ENCODE data around the gene C1QTNF6. TPM values are rescaled to one million over a fixed set of nuclear protein-coding genes. Genes with fewer than 3 reads are reported as not detected.

The C1QTNF6 gene
- total RNA-seq, 2 experiments from 2014 or later, result 7.3 to 19.6 TPM

DNA sequence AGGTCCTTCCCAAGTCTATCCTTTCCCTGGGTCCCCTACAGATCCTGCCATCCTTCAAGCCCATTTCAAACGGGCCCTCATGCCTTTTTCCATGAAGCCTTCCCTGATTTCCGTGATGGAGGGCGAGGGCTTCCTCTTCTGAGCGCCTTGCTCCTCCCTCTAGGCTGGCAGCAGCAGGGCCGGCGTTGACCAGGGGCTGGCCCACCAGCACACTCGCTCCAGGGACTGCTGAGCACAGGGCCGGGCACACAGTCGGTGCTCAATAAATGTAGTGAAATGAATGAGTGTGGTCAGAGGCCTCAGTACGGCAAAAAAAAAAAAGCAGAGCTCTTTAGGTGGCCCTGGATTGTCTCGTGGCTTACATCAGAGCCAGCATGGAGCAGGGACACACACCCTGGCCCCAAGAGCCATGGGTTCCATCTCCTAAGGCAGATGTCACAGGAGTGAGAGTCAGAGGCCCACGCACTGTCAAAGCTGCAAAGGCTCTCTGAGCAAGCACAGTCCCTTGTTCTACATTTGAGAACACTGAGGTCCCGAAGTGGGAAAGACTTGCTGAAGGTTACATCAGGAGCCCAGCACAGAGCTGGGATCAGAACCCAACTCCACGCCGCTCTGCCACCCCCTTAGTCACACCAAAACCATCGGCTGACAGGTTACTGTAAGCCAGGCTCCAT, 41.4 kb downstream of the C1QTNF6 start:
- ChIA-PET CTCF (ENCODE audit: unreplicated experiment) (no interaction called here), POLR2A (no interaction called here)
- Histone ChIP-seq H3K4me1 (ENCODE audit: insufficient read depth, low read length, poor library complexity, severe bottlenecking) (no peaks in the 10 kb centered on the region), H3K4me2 (ENCODE audit: low read length) (no peak overlapping the region), H4K20me1 (ENCODE audit: insufficient read depth, low read length) (no peaks in the 10 kb centered on the region), H3K9me2 (ENCODE audit: insufficient read depth, low read length) (no peaks in the 10 kb centered on the region), H3K27ac (ENCODE audit: low read depth, low read length, poor library complexity, severe bottlenecking) (no peak overlapping the region), H3K9me3 (ENCODE audit: low read length) (no peaks in the 10 kb centered on the region; the same call in 1 of the 2 replicates), H3K4me3 (ENCODE audit: low read depth, low read length, poor library complexity, severe bottlenecking) (no peak overlapping the region), H3K36me3 (ENCODE audit: insufficient read depth, low read length) (no peaks in the 10 kb centered on the region), H2AFZ (ENCODE audit: low read length) (no peak overlapping the region), H3K79me2 (ENCODE audit: insufficient read depth, low read depth, low read length) (no peaks in the 10 kb centered on the region)
- intact Hi-C loops (cut with micrococcal nuclease; ENCODE audit: unreplicated experiment), result no loop called here
- no TSS peak for BruUV-seq (replicated peaks)
- DNase-seq (ENCODE audit: low spot score), result no peak
- no peak for TF ChIP-seq EZH2phosphoT487 (IDR thresholded peaks at IDR 0.05; ENCODE audit: borderline replicate concordance, low read depth, low read length)
- TF ChIP-seq CTCF (conservative IDR thresholded peaks at IDR 0.05; ENCODE audit: low read length), result no peak

GRCh38 chr22:37146051-37146385, 42.0 kb downstream of the C1QTNF6 start:
- Histone ChIP-seq H3K79me2 (ENCODE audit: insufficient read depth, low read depth, low read length) (no peaks in the 10 kb centered on the region), H3K36me3 (ENCODE audit: insufficient read depth, low read length) (no peaks in the 10 kb centered on the region), H2AFZ (ENCODE audit: low read length) (no peak overlapping the region), H3K9me2 (ENCODE audit: insufficient read depth, low read length) (no peaks in the 10 kb centered on the region), H3K4me2 (ENCODE audit: low read length) (no peak overlapping the region), H4K20me1 (ENCODE audit: insufficient read depth, low read length) (no peaks in the 10 kb centered on the region), H3K9me3 (ENCODE audit: low read length) (no peaks in the 10 kb centered on the region; the same call in 1 of the 2 replicates), H3K4me1 (ENCODE audit: insufficient read depth, low read length, poor library complexity, severe bottlenecking) (no peaks in the 10 kb centered on the region), H3K4me3 (ENCODE audit: low read depth, low read length, poor library complexity, severe bottlenecking) (no peak overlapping the region), H3K27ac (ENCODE audit: low read depth, low read length, poor library complexity, severe bottlenecking) (no peak overlapping the region)
- TF ChIP-seq EZH2phosphoT487 (IDR thresholded peaks at IDR 0.05; ENCODE audit: borderline replicate concordance, low read depth, low read length) (no peak), CTCF (conservative IDR thresholded peaks at IDR 0.05; ENCODE audit: low read length) (no peak)
- ChIA-PET POLR2A (no interaction called here), CTCF (ENCODE audit: unreplicated experiment) (no interaction called here)
- BruUV-seq (replicated peaks), result no TSS peak
- intact Hi-C loops (cut with micrococcal nuclease; ENCODE audit: unreplicated experiment), result no loop called here
- no peak for DNase-seq (ENCODE audit: low spot score)

DNA sequence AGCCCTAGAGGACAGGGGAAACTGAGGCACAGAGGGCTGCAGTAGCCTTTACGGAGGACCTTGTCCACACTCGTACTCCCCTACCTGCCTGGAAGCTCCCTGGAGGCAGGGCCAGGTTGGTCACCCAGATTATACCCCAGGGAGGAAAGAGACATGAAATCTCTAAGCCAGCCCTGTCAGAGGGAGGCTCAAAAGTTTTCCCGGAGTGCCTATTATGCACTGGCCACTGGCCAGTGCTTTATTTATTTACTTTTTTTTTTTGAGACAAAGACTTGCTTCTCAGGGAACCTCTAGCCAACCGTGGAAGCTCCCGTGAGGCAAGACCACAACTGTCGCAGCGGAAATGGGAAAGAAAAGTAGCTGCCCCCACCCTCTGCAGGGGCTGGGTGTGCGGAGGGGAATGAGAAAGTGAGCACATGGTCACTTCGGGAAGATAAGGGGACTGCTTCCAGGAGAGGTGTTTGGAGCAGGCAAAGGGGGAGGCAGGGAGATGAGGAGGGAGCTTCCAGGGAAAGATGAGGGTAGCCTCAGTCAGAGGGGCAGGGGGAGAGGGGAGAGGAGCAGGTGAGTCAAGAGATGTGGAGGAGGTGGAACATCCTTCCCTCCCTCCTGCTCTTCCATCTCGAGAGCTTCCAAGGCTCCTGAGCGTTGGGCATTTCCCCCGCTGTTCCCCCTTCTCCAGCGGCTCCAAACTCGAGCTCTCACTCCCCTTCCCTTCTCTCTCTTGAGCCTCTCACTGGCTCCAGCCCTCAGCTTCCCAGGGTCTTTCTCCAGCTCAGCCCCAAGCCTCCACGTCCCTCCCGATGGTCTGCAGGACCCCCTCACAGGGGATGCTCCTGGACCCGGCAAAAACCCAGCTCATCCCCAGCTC, 42.6 kb downstream of the C1QTNF6 start:
- BruUV-seq (replicated peaks), result no TSS peak
- CTCF ChIA-PET (ENCODE audit: unreplicated experiment), result interaction anchor here (0.5 to 0.6 kb wide), 2 partner anchors 11 to 524 kb away, joined by 3 to 4 read pairs; no protein-coding TSS in a partner anchor
- Histone ChIP-seq H3K9me2 (ENCODE audit: insufficient read depth, low read length) (no peaks in the 10 kb centered on the region), H4K20me1 (ENCODE audit: insufficient read depth, low read length) (no peaks in the 10 kb centered on the region), H3K4me2 (ENCODE audit: low read length) (no peak overlapping the region), H3K79me2 (ENCODE audit: insufficient read depth, low read depth, low read length) (no peaks in the 10 kb centered on the region), H2AFZ (ENCODE audit: low read length) (no peak overlapping the region), H3K27ac (ENCODE audit: low read depth, low read length, poor library complexity, severe bottlenecking) (no peak overlapping the region), H3K4me3 (ENCODE audit: low read depth, low read length, poor library complexity, severe bottlenecking) (no peak overlapping the region), H3K4me1 (ENCODE audit: insufficient read depth, low read length, poor library complexity, severe bottlenecking) (no peaks in the 10 kb centered on the region), H3K36me3 (ENCODE audit: insufficient read depth, low read length) (no peaks in the 10 kb centered on the region), H3K9me3 (ENCODE audit: low read length) (no peaks in the 10 kb centered on the region)
- POLR2A ChIA-PET, result no interaction called here
- no peak for DNase-seq (ENCODE audit: low spot score)
- TF ChIP-seq EZH2phosphoT487 (IDR thresholded peaks at IDR 0.05; ENCODE audit: borderline replicate concordance, low read depth, low read length) (no peak), CTCF (conservative IDR thresholded peaks at IDR 0.05; ENCODE audit: low read length) (no peak)
- intact Hi-C loops (cut with micrococcal nuclease; ENCODE audit: unreplicated experiment), result no loop called here
